Activated CD4-positive, alpha-beta T cell treated with anti-CD3 and anti-CD28 coated beads for 4 hours (primary cell): ENCODE measurements around the gene C11orf21.

ENCODE experiments used
- DNase-seq, 2 donors: peaks; one replicate each; pipeline ENCODE4 v3.0.0-alpha.2; 2020

Gene C11orf21

DNA sequence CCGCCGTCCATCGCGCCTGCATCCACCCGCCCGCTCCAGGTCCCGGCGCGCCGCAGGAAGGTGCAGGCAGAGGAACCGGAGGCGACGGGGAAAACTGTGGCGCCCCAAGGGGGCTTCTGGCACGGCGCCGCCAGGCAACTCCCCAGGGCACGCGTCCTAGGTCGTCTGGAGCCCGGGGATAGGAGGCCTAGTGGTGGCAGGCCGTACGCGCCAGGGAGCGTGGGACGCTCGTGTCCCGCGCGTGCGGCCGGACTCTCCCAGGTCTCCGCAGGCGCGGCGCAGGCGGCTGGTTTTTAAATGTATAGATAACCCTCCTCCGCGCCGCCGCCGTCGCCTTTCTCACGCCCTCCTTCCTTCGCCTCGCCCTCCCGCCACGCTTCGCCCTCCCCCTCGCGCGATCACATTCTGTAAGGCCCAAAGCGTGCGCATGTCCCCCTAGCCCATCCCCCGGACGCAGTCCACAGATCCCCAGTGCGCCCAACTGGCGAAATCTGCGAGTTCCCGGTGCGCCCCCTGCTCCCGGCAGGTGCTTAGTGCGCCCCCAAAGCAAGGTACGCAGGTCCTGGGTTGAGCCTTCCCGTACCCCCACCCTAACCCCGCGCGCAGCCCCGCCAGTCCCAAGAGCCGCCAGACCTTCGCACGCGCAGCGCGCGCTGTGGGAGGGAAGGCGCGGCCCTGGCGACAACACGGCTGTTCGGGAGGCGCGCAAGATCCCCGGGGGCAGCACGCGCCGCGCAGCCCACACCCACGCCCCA lies 31.2 kb downstream of the C11orf21 start, which contains the start of gene ASCL2:
ASCL2 (minus strand) TSS at position 267 of the 755 bp plus-strand sequence; CDS start at position 11, 256 bp downstream.
- no peak for DNase-seq

DNA sequence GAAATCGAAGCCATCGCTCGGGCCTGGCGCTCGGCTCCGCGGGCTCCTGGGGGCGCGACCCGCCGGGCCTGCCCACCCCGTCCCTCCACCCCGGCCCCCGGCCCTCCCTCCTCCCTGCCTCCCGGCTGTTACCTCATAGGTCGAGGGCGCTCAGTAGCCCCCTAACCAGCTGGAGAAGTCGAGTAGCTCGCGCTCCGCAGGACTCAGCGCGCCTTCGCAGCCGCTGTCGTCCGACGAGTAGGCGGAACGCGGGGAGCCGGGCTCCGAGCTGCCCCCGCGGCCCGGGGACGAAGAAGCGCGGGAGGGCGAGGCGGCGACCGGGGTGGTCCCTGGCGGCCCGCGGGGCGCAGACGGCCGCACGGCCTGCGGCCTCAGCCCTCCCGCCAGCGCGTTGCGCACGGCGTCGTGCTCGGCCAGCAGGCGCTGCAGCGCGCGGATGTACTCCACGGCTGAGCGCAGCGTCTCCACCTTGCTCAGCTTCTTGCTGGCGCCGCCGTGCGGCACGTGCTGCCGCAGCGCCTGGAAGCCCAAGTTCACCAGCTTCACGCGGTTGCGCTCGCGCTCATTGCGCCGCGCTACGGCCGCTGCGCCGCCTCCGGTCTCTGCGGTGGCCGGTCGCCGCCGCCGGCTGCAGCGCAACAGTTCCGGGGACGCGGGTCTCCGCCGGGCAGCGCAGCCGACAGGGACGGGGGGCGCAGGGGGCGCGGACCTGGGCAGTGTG lies 32.0 kb downstream of the C11orf21 start:
- DNase-seq, result peak; percentile 30 to 39

DNA sequence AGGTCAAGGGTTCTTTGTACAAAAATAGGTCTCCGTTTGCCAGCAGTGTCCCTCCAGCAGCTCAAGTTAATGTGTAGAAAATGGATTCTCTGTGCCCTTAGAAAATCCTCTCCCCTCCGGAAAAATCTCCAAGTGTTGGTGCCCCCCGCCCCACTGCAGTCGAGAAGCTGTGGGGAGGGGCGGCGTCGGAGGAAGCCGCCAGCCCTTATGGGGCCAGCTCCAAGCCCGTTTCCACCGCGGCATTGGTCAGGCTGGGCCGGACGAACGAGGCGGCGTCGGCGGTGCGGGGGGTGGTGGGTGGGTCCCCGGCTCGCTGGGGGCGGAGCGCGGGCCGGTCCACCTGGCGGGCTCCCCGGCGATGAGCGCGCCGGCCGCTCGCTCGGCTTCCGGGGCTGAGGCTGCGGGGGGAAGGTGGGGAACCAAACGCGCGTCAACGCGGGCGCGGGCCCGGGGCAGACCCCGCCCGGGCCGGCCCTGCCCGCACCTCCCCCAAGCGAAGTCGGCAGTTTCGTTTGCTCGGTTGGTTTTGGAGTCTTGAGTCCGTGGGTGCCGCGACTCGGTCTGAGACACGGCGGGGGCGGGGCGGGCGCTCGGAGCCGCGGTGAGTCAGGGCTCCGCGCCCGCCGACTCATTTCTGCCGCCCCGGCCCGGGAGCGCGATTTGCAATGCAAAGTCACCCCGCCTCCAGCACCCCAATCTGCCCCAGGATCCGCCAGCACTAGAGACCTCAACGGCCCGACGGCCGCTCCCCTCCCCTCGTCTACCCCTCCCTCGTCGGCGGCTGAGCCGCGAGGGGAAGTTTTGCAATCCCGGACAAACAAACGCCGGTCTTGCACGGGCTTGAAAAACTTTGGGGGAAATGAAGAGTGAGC lies 32.8 kb downstream of the C11orf21 start:
- peak; percentile 82 to 91 for DNase-seq

- no peak for DNase-seq
Observed at GRCh38 chr11:2267851-2268728, 33.6 kb downstream of the C11orf21 start.

DNA sequence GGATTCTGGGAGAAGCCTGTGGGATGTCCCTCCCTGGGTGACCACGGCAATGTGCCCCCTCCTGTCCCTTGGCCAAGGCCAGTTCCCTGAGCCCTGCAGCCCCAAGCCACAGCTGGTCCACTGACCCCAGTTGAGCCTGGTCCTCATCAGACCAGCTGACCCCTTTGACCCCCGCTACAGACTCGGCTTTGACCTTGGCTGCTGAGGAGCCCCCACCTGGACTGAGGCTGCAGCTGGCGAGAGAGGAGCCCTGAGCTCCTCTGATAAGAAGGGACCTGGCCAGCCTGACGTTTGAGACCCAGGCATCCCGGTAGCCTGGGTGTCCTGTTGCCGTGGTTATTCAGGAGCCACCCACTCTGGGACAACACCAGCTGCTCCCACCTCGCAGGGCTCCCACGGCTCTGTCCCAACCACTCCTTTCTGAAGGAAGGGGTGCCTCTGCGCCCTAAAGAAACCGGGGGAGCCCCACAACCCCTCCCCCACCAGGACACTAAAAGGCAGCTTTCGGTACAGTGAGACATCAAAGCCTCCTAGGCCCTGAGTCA lies 34.3 kb downstream of the C11orf21 start:
- no peak for DNase-seq

GRCh38 chr11:2266586-2267305 lies 35.0 kb downstream of the C11orf21 start:
- no peak for DNase-seq

DNA sequence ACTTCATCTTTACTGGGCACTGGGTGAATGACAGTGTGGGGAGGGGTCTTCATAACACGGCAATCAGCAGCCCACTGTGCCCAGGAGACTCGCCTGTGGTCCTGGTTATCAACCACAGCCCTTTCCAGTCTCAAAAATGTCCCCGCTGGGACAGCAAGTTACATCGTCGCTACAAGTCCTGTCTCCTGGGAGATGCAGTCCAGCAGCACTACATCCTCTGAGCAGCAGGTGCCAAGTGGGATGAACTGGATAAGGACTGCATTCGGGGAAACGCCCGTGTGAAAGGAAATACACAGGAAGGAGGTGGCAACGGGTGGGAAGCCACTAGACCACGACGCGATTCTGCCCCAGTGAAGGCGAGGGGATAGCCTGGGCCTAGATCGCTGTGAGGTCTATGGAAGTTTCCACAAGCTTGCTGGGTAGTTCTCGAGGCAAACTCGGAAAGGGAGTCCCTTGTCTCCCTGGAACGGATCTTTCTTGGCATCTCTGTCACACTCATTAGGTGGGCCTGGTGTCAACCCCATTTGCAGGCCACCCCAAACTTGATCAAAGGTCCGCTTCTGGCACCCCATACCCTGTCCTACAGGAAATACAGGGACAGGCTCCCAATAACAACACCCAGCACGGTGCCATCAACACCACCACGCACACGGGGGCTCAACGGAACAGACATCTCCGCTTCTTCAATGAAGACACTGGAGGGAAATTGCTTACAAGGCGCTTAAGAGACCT lies 35.7 kb downstream of the C11orf21 start:
- no peak for DNase-seq

- no peak for DNase-seq
Observed at GRCh38 chr11:2265396-2265795, 36.3 kb downstream of the C11orf21 start.

DNA sequence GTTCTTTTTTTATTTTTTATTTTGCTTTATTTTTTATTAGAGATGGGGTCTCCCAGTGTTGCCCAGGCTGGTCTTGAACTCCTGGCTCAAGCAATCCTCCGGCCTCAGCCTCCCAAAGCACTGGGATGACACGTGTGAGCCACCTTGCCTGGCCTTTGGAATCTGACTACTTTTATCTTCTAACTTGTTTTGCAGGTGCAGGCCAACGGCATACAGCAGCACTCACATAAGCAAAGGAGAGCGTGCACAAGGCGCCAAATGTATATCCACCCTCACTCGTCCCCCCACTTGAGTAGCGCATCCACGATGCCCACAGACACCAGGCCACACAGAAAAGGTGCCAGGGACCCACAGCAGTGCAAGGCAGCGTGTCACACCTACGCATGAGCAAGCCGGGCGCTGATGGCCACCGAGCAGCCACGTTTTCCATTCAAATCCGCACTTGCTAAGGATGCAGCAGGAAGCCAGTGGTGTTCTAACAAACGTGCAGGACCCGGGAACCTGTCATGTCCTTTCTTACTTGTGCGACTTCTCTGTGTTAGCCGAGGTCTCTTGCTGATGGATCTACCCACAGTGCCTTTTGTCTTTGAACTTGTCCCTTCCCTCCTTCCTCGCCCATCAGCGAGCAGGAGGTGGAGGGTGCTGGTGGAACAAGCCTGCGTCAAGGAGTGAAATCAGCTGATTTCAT lies 37.2 kb downstream of the C11orf21 start:
- DNase-seq, result no peak

GRCh38 chr11:2263724-2264360 lies 37.9 kb downstream of the C11orf21 start:
- DNase-seq, result no peak

GRCh38 chr11:2263071-2263565 lies 38.6 kb downstream of the C11orf21 start:
- no peak for DNase-seq

DNA sequence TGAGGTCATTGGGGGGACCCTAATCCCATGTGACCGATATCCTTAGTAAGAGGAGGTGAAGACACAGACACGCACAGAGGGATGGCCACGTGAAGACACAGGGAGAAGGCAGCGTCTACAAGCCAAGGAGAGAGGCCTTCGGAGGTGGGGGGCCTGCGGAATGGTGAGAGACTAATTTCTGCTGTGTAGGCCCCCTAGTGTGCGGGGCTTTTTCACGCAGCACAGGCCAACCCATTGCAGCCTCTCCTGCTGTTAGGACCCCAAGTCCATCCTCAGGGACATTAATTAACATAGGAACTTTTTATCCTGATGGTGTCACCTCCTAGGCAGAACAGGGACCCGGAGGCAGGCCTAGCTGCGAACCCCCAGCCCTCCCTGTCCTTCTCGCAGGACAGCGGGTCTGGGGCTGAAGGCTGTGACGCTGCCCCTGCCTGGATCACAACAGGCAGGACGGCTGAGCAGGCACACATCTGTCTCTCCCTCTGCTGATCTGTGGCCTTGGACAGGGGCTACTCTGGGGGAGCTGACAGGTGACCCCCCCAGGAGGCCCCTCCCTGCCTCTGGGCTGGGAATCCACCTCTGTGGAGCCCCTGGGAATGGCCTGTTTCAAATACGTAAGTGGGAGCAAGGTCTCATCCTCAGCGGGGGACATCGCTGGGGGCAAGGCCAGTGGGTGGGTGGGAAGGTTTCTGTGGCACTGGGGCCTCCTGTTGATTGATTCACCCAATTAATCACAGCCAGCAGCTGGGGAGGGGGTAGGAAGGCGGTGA lies 39.2 kb downstream of the C11orf21 start:
- no peak for DNase-seq

DNA sequence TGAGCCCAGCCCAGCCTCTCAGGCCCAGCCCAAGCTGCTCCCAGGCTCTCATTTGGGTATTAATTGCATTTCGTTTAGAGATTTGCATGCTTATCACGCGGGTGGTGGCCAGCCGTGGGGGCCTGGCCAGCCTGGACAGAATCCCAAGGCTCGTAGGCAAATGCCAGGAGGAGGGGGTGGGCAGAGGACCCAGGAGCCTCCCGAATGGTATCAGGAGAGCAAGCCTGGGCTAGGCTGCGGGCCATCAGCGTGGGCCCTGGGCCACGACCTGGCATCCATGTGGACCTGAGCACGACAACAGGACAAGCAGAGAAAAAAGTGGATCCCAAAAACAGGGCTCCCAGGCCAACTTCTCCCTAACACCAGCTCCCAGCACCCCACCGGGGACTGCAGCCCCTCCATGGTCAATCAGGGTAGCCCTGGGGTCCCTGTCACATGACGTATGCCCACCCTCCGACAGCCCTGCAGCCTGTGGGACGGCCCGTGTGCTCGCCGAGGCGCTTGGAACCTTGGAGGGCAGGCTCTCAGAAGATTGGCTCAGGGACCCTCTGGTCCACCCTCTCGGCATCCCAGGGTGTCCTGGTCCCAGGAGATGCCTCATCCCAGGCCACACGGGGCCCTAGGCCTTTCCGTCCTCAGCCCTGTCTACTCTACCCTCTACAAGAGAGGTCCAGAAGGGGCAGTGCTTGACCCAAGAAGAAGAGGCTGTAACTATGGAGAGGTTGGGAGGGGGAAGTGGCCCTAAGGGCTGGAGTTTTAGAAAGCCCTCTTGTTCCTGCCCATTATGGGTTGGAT lies 40.1 kb downstream of the C11orf21 start:
- DNase-seq, result no peak

GRCh38 chr11:2260491-2261364 lies 41.0 kb downstream of the C11orf21 start:
- no peak for DNase-seq

- DNase-seq, result no peak
Observed at GRCh38 chr11:2259897-2260451, 41.7 kb downstream of the C11orf21 start.

DNA sequence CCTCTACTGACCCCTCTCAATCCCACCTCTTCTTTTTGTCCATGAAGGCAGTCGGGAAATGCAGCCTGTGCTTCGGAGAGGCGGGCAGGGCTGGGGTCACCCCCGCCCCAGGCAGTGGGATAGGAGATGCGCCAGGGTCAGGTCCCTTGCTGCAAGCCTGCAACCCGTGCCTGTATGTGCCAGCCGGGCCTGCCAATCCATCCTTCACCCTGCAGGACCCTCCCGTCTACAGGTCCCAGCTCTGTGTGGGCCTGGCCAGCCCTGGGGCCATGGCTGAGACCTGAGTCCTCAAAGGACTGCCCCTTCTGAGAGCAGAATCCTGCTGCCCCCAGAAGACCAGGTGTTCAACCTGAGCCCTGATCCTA lies 42.3 kb downstream of the C11orf21 start:
- DNase-seq, result no peak
